Vagina (tissue), 2 donors: ENCODE results near the gene TSTD1.

Experiments used
- CTCF ChIP-seq, 3 experiments: fragments of 450-650 bp in 2 of 3; fragments of 200-600 bp in 1 of 3; sonication (generic) in 1 of 3; IDR thresholded peaks; one replicate each; pipeline ENCODE4 v1.5.1; 2017 to 2019; ENCODE audit warnings: antibody characterized with exemption in 3 of 3, mild to moderate bottlenecking in 2 of 3, moderate library complexity in 2 of 3
- POLR2AphosphoS5 ChIP-seq, 2 donors: sonication (generic); formaldehyde crosslinking; IDR thresholded peaks; one replicate each; pipeline ENCODE4 v1.9.0; 2017; ENCODE audit warnings: antibody characterized with exemption in 2 of 2, mild to moderate bottlenecking in 2 of 2, low read depth in 1 of 2; ENCODE audit not compliant: insufficient read depth in 1 of 2

- no peak for TF ChIP-seq POLR2AphosphoS5 (IDR thresholded peaks at IDR 0.05; ENCODE audit: insufficient read depth in 1 of 2, low read depth in 1 of 2)
- TF ChIP-seq CTCF (IDR thresholded peaks at IDR 0.05): no peak
Measured at GRCh38 chr1:161082483-161082882, 43.7 kb upstream of the TSTD1 start.
